ENCODE results near the gene ZSWIM3.

The ZSWIM3 gene

GRCh38 chr20:45910670-45911485 is 53.5 kb downstream of the ZSWIM3 start:
- DNase-seq = no peak

GRCh38 chr20:45911486-45912343 is 54.3 kb downstream of the ZSWIM3 start, which contains the start of gene PLTP:
Gene PLTP, minus strand, starts transcription at chr20:45912155. Its CDS starts 703 bp downstream, at chr20:45911452.
- no peak for DNase-seq

DNA sequence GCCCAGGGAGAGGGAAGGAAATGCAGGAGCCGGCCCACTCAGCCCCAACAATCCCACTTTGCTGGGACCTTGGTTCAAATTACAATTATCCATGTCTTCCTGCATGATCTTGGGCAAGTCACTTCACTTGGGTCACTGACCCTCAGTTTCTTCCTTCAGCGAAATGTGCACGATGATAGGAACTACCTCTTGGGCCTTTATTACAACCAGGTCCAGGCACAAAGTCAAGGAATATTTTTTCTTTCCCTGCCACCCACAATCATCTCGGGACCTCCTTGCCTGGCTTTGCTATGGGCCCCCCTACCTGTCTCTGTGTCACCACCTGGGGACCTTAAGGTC is 54.9 kb downstream of the ZSWIM3 start:
- DNase-seq = no peak

DNA sequence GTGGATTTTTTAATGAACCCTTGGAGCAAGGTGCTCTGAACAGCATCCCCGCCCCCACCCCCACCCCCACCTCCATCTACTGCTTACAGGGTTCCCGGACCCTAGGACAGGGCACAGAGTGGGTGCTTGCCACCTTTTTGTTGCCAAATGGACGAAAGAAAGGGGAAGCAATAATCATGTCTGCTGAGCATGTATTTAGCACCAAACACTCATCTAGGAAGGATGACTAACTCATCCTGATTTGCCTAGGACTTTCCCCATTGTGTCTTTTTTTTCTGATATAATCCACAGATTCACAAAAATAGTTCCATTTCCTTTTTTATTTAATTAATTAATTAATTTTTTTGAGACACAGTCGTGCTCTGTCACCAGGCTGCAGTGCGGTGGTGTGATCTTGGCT is 55.7 kb downstream of the ZSWIM3 start:
- DNase-seq = no peak

GRCh38 chr20:45917790-45918141 is 60.4 kb downstream of the ZSWIM3 start:
- DNase-seq = no peak

- DNase-seq = no peak
Measured at GRCh38 chr20:45918182-45918737, 60.8 kb downstream of the ZSWIM3 start.

DNA sequence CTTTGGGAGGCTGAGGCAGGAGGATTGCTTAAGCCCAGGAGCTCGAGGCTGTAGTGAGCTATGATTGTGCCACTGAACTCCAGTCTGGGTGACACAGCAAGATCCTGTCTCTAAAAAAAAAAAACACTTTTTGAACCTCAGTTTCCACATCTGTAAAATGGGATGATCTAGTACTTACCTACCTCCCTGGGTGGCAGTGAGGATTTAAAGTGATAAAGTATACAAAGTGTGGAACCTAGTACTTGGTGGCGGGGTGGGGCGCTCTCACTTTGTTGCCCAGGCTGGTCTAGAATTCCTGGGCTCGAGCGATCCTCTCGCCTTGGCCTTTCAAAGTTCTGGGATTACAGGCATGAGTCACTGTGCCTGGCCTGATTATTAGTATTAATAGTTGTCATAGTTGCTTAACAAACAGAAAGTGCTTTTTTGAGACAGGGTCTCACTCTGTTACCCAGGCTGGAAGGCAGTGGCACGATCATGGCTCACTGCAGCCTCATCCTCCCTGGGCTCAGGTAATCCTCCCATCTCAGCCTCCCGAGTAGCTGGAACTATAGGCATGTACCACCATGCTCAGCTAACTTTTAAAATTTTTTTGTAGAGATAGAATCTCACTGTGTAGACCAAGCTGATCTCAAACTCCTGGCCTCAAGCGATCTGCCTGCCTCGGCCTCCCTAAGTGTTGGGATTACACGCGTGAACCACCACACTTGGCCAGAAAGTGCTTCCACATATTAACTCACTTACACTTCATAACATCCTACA is 61.5 kb downstream of the ZSWIM3 start:
- DNase-seq = no peak

- no peak for DNase-seq
Measured at GRCh38 chr20:45919542-45920399, 62.4 kb downstream of the ZSWIM3 start.

DNA sequence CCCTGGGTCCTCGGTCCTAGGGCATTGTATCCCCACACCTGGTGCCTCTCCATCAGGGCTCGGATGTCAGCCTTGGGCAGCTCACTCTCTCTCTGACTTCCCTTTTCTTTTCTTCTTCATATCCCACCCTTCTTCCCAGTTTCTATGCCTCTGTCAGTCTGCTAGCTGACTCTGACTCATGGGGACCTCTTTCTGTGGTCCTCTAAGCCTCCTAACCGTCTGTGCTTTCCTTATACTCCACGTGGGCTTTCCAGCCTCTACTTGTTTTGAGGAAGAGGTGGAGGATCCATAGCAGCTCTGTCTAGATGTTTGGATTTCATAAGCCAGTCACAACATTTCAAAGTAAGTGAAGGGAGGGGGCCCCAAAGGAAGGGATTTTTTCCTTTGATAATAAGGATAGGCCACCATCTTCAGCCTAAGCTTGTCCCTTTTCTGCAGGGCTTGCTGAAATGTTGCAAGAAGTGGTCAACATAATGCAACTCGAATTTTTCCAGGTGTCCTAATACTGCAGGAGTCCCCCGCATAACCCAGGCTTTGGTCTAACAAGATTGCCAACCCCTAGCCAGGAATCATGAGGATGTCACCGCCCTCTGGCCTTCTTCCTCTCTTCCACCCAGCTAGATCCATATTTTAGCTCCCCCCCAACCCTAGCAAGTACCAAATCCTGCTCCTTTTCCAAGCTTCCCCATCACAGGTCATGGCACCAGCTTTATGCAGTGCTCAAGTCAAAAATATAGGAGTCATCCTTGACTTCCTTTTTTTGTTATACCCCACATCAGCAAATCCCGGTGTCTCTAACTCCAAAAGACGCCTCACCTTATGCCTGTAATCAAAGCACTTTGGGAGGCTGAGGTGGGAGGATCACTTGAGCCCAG is 63.3 kb downstream of the ZSWIM3 start:
- no peak for DNase-seq

DNA sequence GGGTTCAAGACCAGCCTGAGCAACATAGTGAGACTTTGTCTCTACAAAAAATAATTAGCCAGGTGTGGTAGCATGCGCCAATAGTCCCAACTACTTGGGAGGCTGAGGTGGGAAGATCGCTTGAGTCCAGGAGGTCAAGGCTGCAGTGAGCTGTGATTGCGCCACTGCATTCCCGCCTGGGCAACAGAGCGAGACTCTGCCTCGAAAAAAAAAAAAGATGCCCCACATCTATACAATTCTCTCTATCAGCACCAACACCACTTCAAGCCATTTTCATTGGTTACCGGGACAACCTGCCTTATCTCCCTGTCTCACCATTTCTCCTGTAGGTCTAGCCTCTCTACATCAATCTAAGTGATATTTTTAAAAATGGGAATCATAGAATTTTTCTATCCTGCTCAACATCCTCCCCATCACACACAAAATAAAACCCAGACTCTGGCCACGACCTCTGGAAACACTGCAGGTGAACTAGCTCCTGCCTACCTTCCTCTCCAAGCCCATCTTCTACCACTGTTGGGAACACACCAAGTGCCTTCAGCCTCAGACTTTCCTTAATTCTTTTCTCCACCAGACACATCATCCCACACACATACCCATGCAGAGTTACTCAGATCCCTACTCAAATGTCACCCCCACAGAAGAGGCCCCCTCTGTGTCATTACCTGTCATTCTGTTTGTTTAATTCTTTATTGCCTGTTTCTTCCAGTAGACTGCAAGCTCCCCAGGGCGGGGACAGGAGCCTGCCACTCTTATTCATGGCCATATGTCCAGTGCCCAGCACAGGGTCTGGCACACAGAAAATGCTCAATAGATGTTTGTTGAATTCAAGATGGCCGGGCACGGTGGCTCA is 64.1 kb downstream of the ZSWIM3 start:
- DNase-seq = no peak

GRCh38 chr20:45924391-45925261 is 67.2 kb downstream of the ZSWIM3 start:
- DNase-seq = no peak

GRCh38 chr20:45925821-45926506 is 68.5 kb downstream of the ZSWIM3 start:
- DNase-seq = no peak

DNA sequence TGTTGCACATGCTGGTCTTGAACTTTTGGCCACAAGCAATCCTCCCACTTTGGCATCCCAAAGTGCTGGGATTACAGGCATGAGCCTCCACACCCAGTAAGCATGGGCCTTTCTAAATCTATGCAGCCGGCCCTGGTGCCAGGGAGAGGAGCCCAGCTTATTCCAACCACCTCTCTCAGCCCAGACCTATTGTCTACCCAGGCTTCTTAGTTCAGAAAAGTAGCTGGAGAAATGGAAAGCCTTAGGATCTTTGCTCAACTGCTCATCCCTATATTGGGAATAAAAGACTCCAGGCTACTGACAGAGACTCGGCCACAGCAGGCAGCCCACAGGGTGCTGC is 69.3 kb downstream of the ZSWIM3 start:
- DNase-seq = no peak

GRCh38 chr20:45927071-45927878 is 69.9 kb downstream of the ZSWIM3 start:
- no peak for DNase-seq
